Fibroblast of villous mesenchyme (primary cell): ENCODE results near the gene SLC1A2. TPM values are rescaled to one million over a fixed set of nuclear protein-coding genes. Genes with fewer than 3 reads are reported as not detected.

ENCODE experiments used
- DNase-seq: peaks from one replicate; pipeline ENCODE4 v3.0.0-alpha.2; 2010; ENCODE audit warnings: low read depth
- H3K4me3 ChIP-seq: 2 replicates; pipeline ENCODE4 v1.5.1; 2011; ENCODE audit warnings: low read depth, mild to moderate bottlenecking, low read length
- total RNA-seq: library from RNA; depleted of rRNA; stranded (reverse); fragments of >200 nt; gene quantifications from 2 replicates; pipeline ENCODE4 v1.2.3, GENCODE V29; 2012
- TF ChIP-seq, protein P1 (sequence below): IDR thresholded peaks from 2 replicates; pipeline ENCODE4 v1.5.1; 2012; ENCODE audit warnings: low read depth, mild to moderate bottlenecking, low read length; ENCODE audit not compliant: insufficient read depth

Gene SLC1A2
- total RNA-seq, 1 donor, result 23.7 TPM

DNA sequence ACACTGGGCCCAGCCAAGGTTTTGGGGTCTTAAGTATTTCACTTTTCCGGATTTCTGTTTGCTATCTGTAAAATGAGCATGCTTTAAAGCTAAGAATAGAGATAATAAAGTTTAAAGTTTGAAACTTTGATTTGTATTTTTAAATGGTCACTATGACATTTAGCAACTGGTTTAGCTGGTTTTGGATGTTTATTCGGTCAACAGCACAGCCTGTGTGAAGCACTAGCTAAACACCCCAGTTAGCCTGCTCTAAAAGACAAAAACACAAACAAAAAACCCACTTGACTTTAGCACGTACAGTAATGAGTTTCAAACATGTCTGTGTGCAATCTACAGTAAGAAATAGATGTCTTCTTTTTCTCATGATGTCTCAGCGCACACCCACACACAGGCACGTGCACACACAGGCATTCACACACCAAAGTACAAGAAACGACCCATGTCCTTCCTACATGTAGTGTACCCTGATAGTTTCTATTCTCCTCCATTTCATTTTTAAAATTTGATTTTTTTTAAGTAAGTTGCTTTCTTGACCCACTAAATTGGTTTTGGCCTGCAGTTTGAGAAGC lies 29.4 kb downstream of the SLC1A2 start:
- H3K4me3 ChIP-seq, result no peak overlapping the region
- DNase-seq, result no peak
- TF ChIP-seq, protein P1, sequence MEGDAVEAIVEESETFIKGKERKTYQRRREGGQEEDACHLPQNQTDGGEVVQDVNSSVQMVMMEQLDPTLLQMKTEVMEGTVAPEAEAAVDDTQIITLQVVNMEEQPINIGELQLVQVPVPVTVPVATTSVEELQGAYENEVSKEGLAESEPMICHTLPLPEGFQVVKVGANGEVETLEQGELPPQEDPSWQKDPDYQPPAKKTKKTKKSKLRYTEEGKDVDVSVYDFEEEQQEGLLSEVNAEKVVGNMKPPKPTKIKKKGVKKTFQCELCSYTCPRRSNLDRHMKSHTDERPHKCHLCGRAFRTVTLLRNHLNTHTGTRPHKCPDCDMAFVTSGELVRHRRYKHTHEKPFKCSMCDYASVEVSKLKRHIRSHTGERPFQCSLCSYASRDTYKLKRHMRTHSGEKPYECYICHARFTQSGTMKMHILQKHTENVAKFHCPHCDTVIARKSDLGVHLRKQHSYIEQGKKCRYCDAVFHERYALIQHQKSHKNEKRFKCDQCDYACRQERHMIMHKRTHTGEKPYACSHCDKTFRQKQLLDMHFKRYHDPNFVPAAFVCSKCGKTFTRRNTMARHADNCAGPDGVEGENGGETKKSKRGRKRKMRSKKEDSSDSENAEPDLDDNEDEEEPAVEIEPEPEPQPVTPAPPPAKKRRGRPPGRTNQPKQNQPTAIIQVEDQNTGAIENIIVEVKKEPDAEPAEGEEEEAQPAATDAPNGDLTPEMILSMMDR, result no peak

DNA sequence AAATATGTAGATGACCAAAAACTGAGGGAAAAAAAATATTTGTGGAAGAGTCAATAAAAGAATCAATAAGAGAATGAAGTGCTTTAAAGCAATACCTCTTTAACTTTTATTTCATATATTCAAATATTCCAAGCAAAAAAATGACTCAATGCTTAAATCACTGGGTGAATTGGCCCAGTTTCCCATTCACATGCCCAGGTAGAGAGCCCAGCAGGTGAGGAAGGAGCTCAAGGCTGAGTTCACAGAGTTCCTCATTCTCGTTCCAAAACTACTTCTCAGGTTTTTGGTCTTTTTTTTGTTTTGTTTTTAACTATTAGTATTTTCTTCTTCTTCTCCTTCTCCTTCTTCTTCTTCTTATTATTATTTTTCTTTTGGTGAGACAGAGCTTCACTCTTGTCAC lies 30.2 kb downstream of the SLC1A2 start:
- no peak for DNase-seq
- TF ChIP-seq, protein P1, result no peak
- H3K4me3 ChIP-seq, result no peak overlapping the region

DNA sequence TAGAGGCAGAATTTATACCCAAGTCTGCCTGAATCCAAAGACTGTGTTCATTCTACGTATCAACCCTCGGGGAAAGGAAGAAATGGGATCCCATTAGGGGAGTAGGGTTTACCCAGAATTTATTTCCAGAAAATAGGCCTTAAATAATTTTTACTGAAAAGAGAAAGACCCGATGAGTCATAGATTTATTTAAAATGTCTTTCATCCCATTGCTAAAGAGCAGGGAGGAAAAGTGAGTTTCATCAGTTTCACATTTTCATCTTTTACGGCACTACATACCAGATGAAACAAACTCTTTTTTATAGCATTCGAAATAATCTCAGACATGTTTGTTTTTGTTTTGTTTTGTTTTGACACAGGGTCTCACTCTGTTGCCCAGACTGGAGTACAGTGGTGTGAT lies 31.3 kb downstream of the SLC1A2 start:
- no peak overlapping the region for H3K4me3 ChIP-seq
- TF ChIP-seq, protein P1, result no peak
- no peak for DNase-seq

DNA sequence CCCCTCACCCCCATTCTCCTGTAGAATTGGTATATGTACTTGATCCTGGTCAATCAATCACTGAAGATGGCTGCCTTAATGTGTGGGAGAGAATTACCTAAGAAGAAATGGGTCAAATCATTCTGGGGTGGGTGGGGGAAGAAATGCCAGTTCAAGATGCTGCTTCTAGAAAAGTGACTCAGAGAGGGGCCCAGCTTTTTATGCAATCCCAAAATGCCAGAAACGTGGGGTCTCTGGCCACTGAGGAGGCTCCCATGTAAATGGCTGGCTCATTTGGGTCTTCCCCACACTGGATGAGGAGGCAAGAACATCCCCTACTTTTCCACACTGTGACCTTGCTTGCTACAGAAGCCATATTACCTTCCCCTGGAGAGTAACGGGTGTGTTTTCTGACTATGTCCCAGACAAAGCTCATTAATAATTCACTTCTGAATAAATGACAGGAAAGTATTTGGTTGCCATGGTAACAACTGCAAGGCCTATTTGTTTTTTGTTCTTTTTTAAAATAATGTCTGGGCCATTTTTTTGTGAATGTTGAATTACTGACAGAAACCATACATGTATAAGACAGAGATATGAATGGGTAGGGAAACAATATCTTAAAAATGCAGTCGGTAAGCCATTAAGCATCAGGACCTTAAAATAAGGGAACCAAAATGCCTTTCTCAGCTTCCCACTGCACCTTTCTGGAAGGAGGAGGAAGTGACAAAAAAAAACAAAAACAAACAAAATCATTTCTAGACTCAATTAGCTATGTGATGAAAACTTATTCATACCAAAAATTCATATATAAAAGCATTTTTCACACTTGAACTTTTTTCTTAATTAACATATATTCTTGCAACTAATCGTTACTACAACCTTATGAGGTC lies 32.0 kb downstream of the SLC1A2 start:
- no peak overlapping the region for H3K4me3 ChIP-seq
- TF ChIP-seq, protein P1, result no peak
- DNase-seq, result no peak

DNA sequence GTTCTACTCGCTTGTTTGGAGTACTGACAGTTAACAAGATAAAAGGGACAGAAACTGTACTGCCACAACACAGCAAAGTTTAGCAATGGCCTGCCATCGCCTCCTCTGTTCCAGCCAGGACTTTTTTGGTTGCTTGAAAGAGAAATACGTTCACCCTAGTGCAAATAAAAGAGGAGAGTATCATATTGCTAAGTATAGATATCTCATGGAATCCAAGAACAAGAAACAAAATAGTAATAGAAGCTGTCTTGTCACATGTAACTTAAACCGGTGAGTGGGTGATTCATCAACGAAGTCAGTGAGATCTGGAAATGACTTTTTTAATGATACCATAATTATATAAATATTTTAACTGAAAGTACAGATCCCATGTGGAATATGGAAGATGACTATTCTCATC lies 35.4 kb downstream of the SLC1A2 start:
- TF ChIP-seq, protein P1, result no peak
- no peak for DNase-seq
- H3K4me3 ChIP-seq, result no peak overlapping the region

DNA sequence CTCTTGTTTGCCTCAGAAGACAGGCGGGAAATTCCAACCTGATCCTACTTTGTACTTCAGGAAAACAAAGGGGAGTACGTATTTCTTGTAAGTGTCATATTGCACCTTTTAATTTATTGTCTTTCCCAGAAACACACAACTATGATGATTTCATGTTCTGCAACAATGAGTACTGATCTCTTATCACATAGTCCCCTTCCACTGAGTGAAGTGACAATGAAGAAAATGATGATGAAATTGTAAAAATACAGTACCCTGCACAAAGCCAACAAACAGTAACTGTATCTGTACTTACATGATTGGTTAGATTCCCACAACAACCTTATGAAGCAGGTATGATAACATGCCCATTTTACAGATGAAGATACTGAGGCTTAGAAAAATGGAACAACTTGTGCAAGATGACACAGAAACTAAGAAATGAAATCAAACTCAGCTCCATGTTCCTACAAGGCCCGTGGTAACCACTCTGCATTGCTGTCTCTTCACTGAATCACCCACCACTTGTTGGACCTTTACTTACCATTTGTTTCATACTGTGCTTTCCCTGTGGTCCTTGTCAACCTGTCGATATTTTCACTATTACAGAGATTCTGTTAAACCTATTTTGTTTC lies 37.5 kb downstream of the SLC1A2 start:
- no peak for DNase-seq
- TF ChIP-seq, protein P1, result no peak
- H3K4me3 ChIP-seq, result no peak overlapping the region
